Tibial artery (tissue), 4 donors: ENCODE results near the gene ZG16.
"Not testable (repeated sequence)": the region's sequence is repeated elsewhere in the genome, so short reads cannot be mapped to it uniquely, and the experiment has no call there.

Experiments used
- DNase-seq, 2 donors: peaks; one replicate each; pipeline ENCODE4 v3.0.0-alpha.2; 2019
- H3K27ac ChIP-seq, 2 donors: fragments of 200-600 bp; sonication (generic) in 1 of 2; 1 replicate in 1 of 2; 2 replicates in 1 of 2; pipeline ENCODE4 v1.5.1; 2018 to 2019; ENCODE audit warnings: mild to moderate bottlenecking in 1 of 2
- H3K27me3 ChIP-seq, 2 donors: fragments of 200-600 bp; sonication (generic) in 1 of 2; one replicate each; pipeline versions ENCODE4 v1.5.1 to v1.6.0; 2016 to 2019
- H3K36me3 ChIP-seq, 3 donors: fragments of 200-600 bp; sonication (generic) in 2 of 3; one replicate each; pipeline ENCODE4 v1.5.1; 2016 to 2019; ENCODE audit warnings: mild to moderate bottlenecking in 2 of 3
- H3K4me1 ChIP-seq, 4 donors: fragments of 200-600 bp; sonication (generic) in 2 of 4; 1 replicate in 3 of 4; 2 replicates in 1 of 4; pipeline ENCODE4 v1.5.1; 2016 to 2019
- H3K4me3 ChIP-seq, 2 donors: fragments of 200-600 bp; sonication (generic) in 1 of 2; 1 replicate in 1 of 2; 2 replicates in 1 of 2; pipeline ENCODE4 v1.5.1; 2018 to 2019; ENCODE audit warnings: mild to moderate bottlenecking in 2 of 2
- H3K9me3 ChIP-seq, 3 donors: fragments of 200-600 bp; sonication (generic) in 1 of 3; one replicate each; pipeline ENCODE4 v1.5.1; 2016 to 2019
- intact Hi-C: fragments of 100-400 bp; cut with DNase I; formaldehyde crosslinking; loops from one replicate; pipeline ENCODE4 v1.15.0; 2023; ENCODE audit warnings: low total_unique reads
- TF ChIP-seq, protein P1 (sequence below), 2 experiments: fragments of 200-600 bp in 1 of 2; fragments of 450-650 bp in 1 of 2; IDR thresholded peaks; one replicate each; pipeline ENCODE4 v1.5.1; 2017 to 2019; ENCODE audit warnings: antibody characterized with exemption in 2 of 2, mild to moderate bottlenecking in 1 of 2, moderate library complexity in 1 of 2

ZG16 gene

DNA sequence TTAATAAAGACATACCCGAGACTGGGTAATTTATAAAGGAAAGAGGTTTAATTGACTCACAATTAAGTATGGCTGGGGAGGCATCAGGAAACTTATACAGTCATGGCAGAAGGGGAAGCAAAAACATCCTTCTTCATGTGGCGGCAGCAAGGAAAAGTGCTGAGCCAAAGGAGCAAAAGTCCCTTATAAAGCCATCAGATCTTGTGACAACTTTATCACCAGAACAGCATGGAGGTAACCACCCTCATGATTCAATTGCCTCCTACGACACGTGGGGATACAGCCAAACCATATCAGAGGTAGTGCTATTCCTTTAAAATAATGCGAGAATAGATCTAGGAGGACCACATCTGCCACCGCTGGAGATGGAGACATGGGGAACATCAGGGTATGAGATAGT lies 41.3 kb upstream of the ZG16 start:
- Histone ChIP-seq H3K4me3 (no peak overlapping the region), H3K27me3 (peaks cover 0 to 36% of the 10 kb centered on the region in 2 donors), H3K36me3 (no peaks in the 10 kb centered on the region), H3K27ac (no peak overlapping the region), H3K9me3 (no peaks in the 10 kb centered on the region), H3K4me1 (no peaks in the 10 kb centered on the region)
- intact Hi-C loops, result no loop called here
- DNase-seq, result no peak
- TF ChIP-seq, protein P1, sequence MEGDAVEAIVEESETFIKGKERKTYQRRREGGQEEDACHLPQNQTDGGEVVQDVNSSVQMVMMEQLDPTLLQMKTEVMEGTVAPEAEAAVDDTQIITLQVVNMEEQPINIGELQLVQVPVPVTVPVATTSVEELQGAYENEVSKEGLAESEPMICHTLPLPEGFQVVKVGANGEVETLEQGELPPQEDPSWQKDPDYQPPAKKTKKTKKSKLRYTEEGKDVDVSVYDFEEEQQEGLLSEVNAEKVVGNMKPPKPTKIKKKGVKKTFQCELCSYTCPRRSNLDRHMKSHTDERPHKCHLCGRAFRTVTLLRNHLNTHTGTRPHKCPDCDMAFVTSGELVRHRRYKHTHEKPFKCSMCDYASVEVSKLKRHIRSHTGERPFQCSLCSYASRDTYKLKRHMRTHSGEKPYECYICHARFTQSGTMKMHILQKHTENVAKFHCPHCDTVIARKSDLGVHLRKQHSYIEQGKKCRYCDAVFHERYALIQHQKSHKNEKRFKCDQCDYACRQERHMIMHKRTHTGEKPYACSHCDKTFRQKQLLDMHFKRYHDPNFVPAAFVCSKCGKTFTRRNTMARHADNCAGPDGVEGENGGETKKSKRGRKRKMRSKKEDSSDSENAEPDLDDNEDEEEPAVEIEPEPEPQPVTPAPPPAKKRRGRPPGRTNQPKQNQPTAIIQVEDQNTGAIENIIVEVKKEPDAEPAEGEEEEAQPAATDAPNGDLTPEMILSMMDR (IDR thresholded peaks at IDR 0.05), result no peak

DNA sequence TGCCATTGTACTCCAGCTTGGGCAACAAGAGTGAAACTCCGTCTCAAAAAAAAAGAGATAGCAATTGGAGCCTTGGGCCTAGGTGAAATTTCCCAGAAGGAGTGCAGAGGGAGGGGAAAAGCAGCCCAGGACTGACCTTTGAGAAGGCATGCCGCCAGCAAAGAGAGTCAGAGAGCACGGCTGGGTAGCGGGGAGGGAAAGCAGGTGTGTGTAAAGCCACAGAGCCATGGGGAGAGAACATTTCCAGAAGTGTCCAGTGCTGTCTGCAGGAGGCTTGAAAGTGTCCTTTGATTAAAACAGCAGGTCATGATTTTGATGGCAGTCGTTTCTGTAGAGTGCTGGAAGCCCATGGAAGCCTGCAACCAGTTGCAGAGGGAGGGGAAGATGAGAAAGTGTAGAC lies 40.3 kb upstream of the ZG16 start:
- intact Hi-C loops, result no loop called here
- H3K27ac ChIP-seq, result no peak overlapping the region

DNA sequence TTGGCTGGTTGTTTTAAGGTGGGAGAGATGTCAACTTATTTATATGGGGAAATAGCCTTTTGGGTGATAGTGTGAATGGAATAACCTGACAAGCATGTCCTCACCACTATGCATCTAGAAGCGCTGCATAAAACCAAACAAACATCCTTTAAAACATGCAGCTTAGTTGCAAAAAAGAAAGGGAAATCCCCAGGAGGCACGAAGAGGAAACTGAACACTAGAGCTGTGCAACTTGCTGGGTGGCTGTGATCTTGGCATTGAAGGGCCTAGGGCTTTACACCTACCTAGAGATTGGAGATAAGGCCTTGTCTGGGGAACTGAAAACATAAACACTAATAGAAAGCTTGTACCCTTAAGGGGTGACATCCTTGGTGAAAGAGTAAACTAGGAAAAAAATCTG lies 39.5 kb upstream of the ZG16 start:
- peaks cover 0 to 44% of the 10 kb centered on the region in 2 donors for H3K27me3 ChIP-seq
- H3K27ac ChIP-seq, result no peak overlapping the region
- TF ChIP-seq, protein P1 (IDR thresholded peaks at IDR 0.05), result no peak
- no peak overlapping the region for H3K4me3 ChIP-seq
- H3K36me3 ChIP-seq, result no peaks in the 10 kb centered on the region
- intact Hi-C loops, result no loop called here
- DNase-seq, result no peak
- H3K9me3 ChIP-seq, result no peaks in the 10 kb centered on the region
- no peaks in the 10 kb centered on the region for H3K4me1 ChIP-seq

More for the DNA sequence above, 40.3 kb upstream of the ZG16 start:
- Histone ChIP-seq H3K4me3 (no peak overlapping the region), H3K36me3 (no peaks in the 10 kb centered on the region), H3K27me3 (peaks cover 0 to 42% of the 10 kb centered on the region in 2 donors), H3K9me3 (no peaks in the 10 kb centered on the region), H3K4me1 (no peaks in the 10 kb centered on the region)
- TF ChIP-seq, protein P1 (IDR thresholded peaks at IDR 0.05), result no peak
- no peak for DNase-seq

DNA sequence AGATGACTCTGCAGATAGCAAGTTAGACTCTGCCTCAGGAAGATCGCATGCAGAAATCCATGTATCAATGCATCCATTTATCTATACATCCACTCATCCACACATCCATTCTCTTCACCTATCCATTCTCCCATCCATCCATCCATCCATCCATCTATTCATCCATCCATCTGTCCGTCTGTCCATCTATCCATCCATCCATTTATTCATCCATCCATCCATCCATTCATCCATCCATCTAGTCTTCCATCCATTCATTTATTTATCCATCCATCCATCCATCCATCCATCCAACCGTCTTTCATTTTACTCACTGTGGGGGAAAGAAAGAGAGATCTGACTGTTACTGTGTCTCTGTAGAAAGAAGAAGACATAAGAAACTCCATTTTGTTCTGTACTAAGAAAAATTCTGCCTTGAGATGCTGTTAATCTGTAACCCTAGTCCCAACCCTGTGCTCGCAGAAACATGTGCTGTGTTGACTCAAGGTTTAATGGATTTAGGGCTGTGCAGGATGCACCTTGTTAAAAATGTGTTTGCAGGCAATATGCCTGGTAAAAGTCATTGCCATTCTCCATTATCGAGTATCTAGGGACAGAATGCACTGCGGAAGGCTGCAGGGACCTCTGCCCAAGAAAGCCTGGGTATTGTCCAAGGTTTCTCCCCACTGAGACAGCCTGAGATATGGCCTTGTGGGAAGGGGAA lies 38.0 kb upstream of the ZG16 start:
- H3K4me3 ChIP-seq, H3K36me3 ChIP-seq, H3K27ac ChIP-seq, H3K9me3 ChIP-seq, intact Hi-C loops, H3K4me1 ChIP-seq, DNase-seq: not testable (repeated sequence)
- peaks cover 0 to 39% of the 10 kb centered on the region in 2 donors for H3K27me3 ChIP-seq

DNA sequence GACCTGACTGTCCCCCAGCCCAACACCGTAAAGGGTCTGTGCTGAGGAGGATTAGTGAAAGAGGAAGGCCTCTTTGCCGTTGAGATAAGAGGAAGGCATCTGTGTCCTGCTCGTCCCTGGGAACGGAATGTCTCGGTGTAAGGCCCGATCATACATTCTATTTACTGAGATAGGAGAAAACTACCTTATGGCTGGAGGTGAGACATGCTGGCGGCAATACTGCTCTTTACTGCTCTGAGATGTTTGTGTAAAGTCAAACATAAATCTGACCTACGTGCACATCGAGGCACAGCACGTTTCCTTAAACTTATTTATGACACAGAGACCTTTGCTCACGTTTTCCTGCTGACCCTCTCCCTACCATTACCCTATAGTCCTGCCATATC lies 37.4 kb upstream of the ZG16 start:
- H3K4me1 ChIP-seq, DNase-seq, H3K9me3 ChIP-seq, H3K27ac ChIP-seq, intact Hi-C loops, H3K4me3 ChIP-seq, H3K36me3 ChIP-seq: not testable (repeated sequence)
- peaks cover 0 to 36% of the 10 kb centered on the region in 2 donors for H3K27me3 ChIP-seq

DNA sequence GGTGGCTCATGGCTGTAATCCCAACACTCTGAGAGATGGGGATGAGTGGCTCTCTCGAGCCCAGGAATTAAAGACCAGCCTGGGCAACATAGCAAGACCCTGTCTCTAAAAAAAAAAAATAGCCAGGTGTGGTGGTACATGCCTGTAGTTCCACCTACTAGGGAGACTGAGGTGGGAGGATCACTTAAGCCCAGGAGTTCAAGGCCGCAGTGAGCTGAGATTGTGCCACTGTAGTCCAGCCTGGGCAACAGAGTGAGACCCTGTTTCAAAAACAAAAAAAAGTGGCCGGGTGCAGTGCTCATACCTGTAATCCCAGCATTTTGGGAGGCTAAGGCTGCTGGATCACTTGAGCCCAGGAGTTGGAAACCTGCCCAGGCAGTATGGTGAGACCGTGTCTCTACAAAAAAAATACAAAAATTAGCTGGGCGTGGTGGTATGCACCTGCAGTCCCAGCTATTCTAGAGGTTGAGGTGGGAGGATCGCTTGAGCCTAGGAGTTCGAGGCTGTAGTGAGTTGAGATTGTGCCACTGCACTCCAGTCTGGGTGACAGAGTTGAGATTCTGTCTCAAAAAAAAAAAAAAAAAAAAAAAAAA lies 35.3 kb upstream of the ZG16 start:
- no peak for DNase-seq
- Histone ChIP-seq H3K27ac (no peak overlapping the region), H3K36me3 (no peaks in the 10 kb centered on the region), H3K4me3 (no peak overlapping the region), H3K9me3 (no peaks in the 10 kb centered on the region), H3K4me1 (no peaks in the 10 kb centered on the region), H3K27me3 (peaks cover 0 to 32% of the 10 kb centered on the region in 2 donors)
- intact Hi-C loops, result no loop called here
- TF ChIP-seq, protein P1 (IDR thresholded peaks at IDR 0.05), result no peak
